ENCODE data around the gene RHOF.

DNA sequence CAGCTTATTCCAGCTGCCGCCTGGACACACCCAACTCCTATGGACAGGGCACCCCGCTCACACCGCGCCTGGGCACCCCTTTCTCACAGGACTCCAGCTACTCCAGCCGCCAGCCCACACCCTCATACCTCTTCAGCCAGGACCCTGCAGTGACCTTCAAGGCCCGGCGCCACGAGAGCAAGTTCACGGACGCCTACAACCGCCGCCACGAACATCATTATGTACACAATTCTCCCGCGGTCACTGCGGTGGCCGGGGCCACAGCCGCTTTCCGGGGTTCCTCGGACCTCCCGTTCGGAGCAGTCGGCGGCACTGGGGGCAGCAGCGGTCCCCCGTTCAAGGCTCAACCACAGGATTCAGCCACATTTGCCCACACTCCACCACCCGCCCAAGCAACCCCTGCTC lies 16.2 kb upstream of the RHOF start:
- no peak for TF ChIP-seq SP1 (IDR thresholded peaks at IDR 0.05)
- TF ChIP-seq BHLHE40 (IDR thresholded peaks at IDR 0.05; ENCODE audit: borderline replicate concordance) = no peak
- TF ChIP-seq LEF1 (IDR thresholded peaks at IDR 0.05; ENCODE audit: borderline replicate concordance) = no peak
- TF ChIP-seq ARNT (IDR thresholded peaks at IDR 0.05) = no peak
